ENCODE measurements around the gene CPNE2.

Gene CPNE2

DNA sequence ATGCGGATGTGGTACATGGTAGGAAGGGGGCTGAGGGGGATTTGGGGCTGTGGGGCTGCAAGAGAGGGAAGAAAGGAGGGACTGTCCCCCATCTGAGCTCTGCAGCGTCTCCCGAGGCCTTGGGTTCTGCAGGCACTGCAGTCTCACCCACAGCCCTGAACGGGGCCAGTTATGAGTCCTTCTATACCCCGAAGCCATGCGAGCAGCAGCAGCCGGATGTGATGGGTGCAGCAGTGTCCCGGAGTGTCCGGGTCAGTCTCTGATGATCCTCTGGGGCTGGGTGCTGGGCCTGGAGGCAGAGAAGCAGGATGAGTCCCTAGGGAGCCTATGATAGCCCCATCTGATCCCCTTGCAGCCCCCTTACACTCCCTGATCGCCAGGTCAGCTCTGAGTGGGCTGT, 41.5 kb downstream of the CPNE2 start:
- TF ChIP-seq, protein P1, sequence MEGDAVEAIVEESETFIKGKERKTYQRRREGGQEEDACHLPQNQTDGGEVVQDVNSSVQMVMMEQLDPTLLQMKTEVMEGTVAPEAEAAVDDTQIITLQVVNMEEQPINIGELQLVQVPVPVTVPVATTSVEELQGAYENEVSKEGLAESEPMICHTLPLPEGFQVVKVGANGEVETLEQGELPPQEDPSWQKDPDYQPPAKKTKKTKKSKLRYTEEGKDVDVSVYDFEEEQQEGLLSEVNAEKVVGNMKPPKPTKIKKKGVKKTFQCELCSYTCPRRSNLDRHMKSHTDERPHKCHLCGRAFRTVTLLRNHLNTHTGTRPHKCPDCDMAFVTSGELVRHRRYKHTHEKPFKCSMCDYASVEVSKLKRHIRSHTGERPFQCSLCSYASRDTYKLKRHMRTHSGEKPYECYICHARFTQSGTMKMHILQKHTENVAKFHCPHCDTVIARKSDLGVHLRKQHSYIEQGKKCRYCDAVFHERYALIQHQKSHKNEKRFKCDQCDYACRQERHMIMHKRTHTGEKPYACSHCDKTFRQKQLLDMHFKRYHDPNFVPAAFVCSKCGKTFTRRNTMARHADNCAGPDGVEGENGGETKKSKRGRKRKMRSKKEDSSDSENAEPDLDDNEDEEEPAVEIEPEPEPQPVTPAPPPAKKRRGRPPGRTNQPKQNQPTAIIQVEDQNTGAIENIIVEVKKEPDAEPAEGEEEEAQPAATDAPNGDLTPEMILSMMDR (IDR thresholded peaks at IDR 0.05; ENCODE audit: extremely low read depth, missing control alignments) = no peak
- DNase-seq (ENCODE audit: low spot score) = no peak

DNA sequence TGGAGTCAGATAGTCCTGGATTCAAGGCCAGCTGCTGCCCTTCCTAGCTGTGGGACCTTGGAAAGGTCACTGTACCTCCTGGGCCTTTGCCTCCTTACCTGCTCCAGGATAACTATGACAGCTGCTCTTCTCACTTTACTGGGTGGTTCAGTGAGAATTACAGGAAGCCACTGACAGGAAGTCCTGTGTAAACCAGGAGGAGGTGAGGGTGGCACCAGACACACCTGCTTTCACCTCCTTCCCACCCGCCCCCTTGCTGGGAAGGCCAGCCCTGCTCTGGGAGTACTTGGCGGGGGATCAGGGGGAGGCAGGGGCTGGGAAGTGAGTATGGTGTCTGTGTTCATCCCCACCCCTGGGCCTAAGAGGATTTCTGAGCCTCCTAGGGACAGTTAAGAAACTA, 42.6 kb downstream of the CPNE2 start:
- TF ChIP-seq, protein P1 (IDR thresholded peaks at IDR 0.05; ENCODE audit: extremely low read depth, missing control alignments) = no peak
- DNase-seq (ENCODE audit: low spot score) = no peak

DNA sequence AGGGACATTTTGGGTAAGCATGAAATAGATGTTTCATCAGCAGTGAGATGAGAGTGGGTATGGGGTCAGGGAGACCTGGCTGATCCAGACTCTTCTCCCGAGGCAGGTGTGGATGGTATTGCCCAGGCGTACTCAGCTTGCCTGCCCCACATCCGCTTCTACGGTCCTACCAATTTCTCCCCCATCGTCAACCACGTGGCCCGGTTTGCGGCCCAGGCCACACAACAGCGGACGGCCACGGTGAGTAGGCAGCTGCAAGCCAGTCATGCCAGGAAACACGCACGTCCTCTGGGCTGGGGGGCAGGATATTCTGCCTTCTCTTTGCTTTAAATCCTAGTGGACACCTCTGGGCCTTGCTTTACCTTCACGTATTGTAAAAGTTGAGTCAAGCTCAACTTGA, 44.7 kb downstream of the CPNE2 start:
- TF ChIP-seq, protein P1 (IDR thresholded peaks at IDR 0.05; ENCODE audit: extremely low read depth, missing control alignments) = no peak
- no peak for DNase-seq (ENCODE audit: low spot score)

DNA sequence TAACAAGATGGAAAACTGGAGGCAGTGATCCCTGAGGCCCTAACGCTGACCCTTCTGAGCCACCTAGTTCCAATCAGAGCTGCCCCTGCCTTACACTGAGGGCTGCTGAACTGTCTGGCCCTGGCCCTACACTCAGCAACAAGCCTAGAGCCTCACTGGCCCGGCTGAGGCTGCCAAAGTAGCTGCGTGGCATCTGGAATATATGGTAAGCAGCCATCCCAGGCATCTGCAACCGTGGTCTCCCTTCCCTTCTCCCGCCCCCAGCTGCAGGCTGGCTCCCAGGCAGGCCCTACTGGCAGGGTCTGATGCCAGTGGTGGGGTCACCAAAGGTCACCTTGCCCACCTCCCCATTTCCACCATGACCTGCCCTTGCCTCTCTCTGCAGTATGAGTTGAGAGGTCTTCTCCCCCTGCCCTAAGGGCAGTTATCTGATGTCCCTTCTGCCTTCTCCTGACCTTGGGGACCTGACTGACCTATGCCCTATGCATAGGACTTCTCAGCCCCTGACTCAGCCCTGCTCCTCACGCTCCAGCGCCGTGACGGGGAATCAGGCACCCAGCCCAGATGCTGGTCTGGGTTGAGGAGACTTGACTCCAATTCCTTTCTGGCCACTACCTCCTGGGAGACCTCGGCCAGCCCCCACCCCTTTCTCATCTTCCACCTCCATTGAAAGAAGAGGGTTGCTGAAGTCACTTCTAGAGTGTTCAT, 45.3 kb downstream of the CPNE2 start:
- TF ChIP-seq, protein P1 (IDR thresholded peaks at IDR 0.05; ENCODE audit: extremely low read depth, missing control alignments) = no peak

DNA sequence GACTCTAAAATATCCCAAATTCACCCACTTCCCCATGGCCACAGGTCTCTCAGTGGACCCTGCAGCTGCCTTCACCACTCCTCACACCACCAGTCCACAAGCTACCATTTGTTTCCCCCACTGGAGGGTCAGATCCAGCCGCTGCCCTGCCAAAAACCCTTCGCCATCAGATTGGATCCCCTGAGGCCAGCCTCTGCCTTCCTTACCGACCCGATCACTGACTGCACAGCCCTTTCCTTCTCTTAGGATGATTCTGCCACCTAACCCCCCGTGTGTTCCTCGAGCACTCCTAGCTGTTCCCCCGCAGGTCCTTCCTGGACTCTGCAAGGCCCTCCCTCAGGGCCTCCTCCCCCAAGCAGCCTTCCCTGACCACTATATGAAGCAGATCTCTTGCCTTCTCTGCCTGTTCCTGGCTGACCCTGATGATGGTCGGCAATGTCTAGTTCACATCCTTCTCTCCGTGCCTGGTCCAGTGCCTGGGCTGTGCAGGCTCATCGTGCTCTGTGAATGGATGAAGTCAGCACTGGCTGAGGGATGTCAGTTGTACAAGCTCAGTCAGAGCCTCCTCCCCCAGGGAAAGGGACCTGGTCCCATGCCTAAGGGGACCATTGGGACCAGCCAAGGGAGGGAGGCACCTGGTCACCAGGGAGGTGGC, 46.0 kb downstream of the CPNE2 start:
- TF ChIP-seq, protein P1 (IDR thresholded peaks at IDR 0.05; ENCODE audit: extremely low read depth, missing control alignments) = no peak
- no peak for DNase-seq (ENCODE audit: low spot score)

More for the DNA sequence above, 45.3 kb downstream of the CPNE2 start:
- no peak for DNase-seq (ENCODE audit: low spot score)

DNA sequence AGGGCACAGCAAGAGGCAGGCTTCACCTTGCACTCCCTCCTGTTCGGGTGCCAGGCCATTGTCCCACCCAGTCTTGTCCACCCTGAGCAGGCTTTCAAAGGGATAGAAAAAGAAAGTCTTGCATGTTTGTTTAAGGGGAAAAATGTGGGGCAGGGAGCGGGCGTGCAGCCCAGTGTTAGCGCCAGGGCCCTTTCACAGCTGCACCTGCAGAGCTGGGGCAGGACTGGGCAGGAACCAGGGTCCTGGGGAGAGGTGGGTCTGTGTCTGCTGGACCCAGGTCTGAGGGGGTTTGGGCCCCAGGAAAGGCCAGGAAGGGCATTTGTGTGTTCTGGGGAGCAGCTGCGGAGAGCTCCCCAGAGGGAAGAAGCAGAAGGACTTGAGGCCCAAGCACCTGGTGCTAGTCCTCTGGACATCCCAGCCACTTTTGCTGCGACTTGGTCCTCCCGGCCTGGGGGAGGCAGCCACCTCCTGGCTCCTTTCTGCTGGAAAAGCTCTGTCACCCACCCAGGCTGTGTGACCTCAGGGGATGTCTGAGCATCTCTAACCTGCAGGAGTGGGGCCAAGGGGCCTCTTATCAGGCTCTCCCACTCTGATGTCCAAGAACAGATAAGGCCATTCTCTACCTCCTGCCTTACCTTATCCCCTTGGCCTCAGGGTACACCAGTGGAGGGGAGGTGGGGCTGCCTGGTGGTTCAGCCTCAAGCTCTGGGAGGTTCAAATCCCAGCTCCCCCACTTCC, 48.7 kb downstream of the CPNE2 start:
- TF ChIP-seq, protein P1 (IDR thresholded peaks at IDR 0.05; ENCODE audit: extremely low read depth, missing control alignments) = no peak
- no peak for DNase-seq (ENCODE audit: low spot score)

All from GM20000 (cell line).